A549 (cell line): Measurements from ENCODE around the gene C11orf98. TPM values are rescaled to one million over a fixed set of nuclear protein-coding genes. Genes with fewer than 3 reads are reported as not detected.
"Not testable (repeated sequence)": the region's sequence is repeated elsewhere in the genome, so short reads cannot be mapped to it uniquely, and the experiment has no call there.

Experiments
- ATAC-seq, 2 experiments: fragments of 200-7000 bp in 1 of 2; fragments of >200 bp in 1 of 2; cut with Nextera tagmentation in 1 of 2; cut with Tn5 transposase in 1 of 2; 3 replicates each; pipeline versions ENCODE4 v1.8.0 to v1.9.1; 2018 to 2020; ENCODE audit warnings: mild to moderate bottlenecking in 1 of 2, moderate library complexity in 1 of 2
- CTCF ChIA-PET: fragments of 300-600 bp; sonication (Branson Sonifier 250); formaldehyde crosslinking; extraction: SDS; loops from one replicate; lab custom pipeline; 2021; ENCODE audit warnings: antibody characterized with exemption, inconsistent platforms; lab: Yijun Ruan, JAX
- POLR2A ChIA-PET: fragments of 350-600 bp; formaldehyde crosslinking; extraction: SDS; loops from one replicate; lab custom pipeline; 2021; ENCODE audit warnings: antibody characterized with exemption, inconsistent platforms; lab: Yijun Ruan, JAX
- DNase-seq, 2 experiments: peaks; one replicate each; pipeline versions ENCODE4 v3.0.0 to v3.0.0-alpha.2; 2011 to 2016; ENCODE audit warnings: low read depth in 1 of 2, low spot score in 1 of 2
- FAIRE-seq: peaks from 2 replicates; lab custom pipeline; 2011; peaks lifted over from hg19 to GRCh38; lab: Jason Lieb, UNC
- H3K27ac ChIP-seq, 2 experiments: fragments of >200 bp; sonication (Bioruptor Twin); formaldehyde crosslinking; 3 replicates each; pipeline ENCODE4 v1.5.1; 2016 to 2017
- H3K4me1 ChIP-seq: fragments of >200 bp; sonication (Bioruptor Twin); formaldehyde crosslinking; 3 replicates; pipeline ENCODE4 v1.6.1; 2016
- H3K4me2 ChIP-seq: fragments of >200 bp; sonication (Bioruptor Twin); formaldehyde crosslinking; 3 replicates; pipeline ENCODE4 v1.6.1; 2016
- H3K4me3 ChIP-seq: fragments of >200 bp; sonication (Bioruptor Twin); formaldehyde crosslinking; 3 replicates; pipeline ENCODE4 v1.5.1; 2016
- H3K9me3 ChIP-seq: fragments of >200 bp; sonication (Bioruptor Twin); formaldehyde crosslinking; 3 replicates; pipeline ENCODE4 v1.6.1; 2016
- CBX8 ChIP-seq: fragments of 200-600 bp; sonication (generic); IDR thresholded peaks from 2 replicates; pipeline ENCODE4 v1.6.1; 2016
- CEBPB ChIP-seq, 2 experiments: fragments of >200 bp in 1 of 2; sonication (Bioruptor Twin) in 1 of 2; formaldehyde crosslinking in 1 of 2; IDR thresholded peaks; 2 replicates each; pipeline ENCODE4 v1.6.1; 2012 to 2016
- CTCF ChIP-seq: fragments of >200 bp; sonication (Bioruptor Twin); formaldehyde crosslinking; IDR thresholded peaks from 3 replicates; pipeline ENCODE4 v1.5.1; 2016
- EHF ChIP-seq: fragments of 250-450 bp; sonication (Bioruptor Pico); IDR thresholded peaks from 2 replicates; pipeline ENCODE4 v1.5.0; 2020; ENCODE audit warnings: mild to moderate bottlenecking
- FOSB ChIP-seq: fragments of 250-450 bp; sonication (Bioruptor Pico); IDR thresholded peaks from 2 replicates; pipeline ENCODE4 v1.5.0; 2020; ENCODE audit warnings: mild to moderate bottlenecking, moderate library complexity
- HDAC2 ChIP-seq: fragments of 200-600 bp; sonication (generic); IDR thresholded peaks from 2 replicates; pipeline ENCODE4 v1.6.1; 2016
- HEYL ChIP-seq: fragments of 250-450 bp; sonication (Bioruptor Pico); IDR thresholded peaks from 2 replicates; pipeline ENCODE4 v1.8.0; 2021; ENCODE audit warnings: mild to moderate bottlenecking, moderate library complexity
- JUNB ChIP-seq: fragments of >200 bp; sonication (Bioruptor Twin); formaldehyde crosslinking; IDR thresholded peaks from 2 replicates; pipeline ENCODE4 v1.6.1; 2016
- MAFK ChIP-seq: fragments of 450-650 bp; IDR thresholded peaks from 2 replicates; pipeline ENCODE4 v1.6.1; 2014; ENCODE audit not compliant: partially characterized antibody
- PHF8 ChIP-seq: fragments of 200-600 bp; sonication (generic); IDR thresholded peaks from 2 replicates; pipeline ENCODE4 v1.6.1; 2016; ENCODE audit warnings: low read depth, mild to moderate bottlenecking, antibody characterized with exemption, moderate library complexity, borderline replicate concordance
- POLR2AphosphoS2 ChIP-seq: conservative IDR thresholded peaks from 2 replicates; pipeline ENCODE4 v1.6.1; 2012; ENCODE audit warnings: low read length, improper control_type of control experiment, inconsistent platforms
- RAD21 ChIP-seq, 2 experiments: fragments of >200 bp in 1 of 2; sonication (Bioruptor Twin) in 1 of 2; formaldehyde crosslinking in 1 of 2; IDR thresholded peaks in 1 of 2; conservative IDR thresholded peaks in 1 of 2; 2 replicates in 1 of 2; 3 replicates in 1 of 2; pipeline ENCODE4 v1.6.1; 2012 to 2018; ENCODE audit warnings: inconsistent platforms in 1 of 2
- RCOR1 ChIP-seq: fragments of 150-350 bp; IDR thresholded peaks from 2 replicates; pipeline ENCODE4 v1.6.1; 2014; ENCODE audit warnings: antibody characterized with exemption, low read length, low read depth
- REST ChIP-seq: fragments of 200-600 bp; sonication (generic); IDR thresholded peaks from 2 replicates; pipeline ENCODE4 v1.6.1; 2016; ENCODE audit warnings: antibody characterized with exemption, mild to moderate bottlenecking, moderate library complexity
- SMC3 ChIP-seq: fragments of >200 bp; sonication (Bioruptor Twin); formaldehyde crosslinking; IDR thresholded peaks from 3 replicates; pipeline ENCODE4 v1.6.1; 2018; ENCODE audit warnings: inconsistent platforms
- TFCP2L1 ChIP-seq: fragments of 250-450 bp; sonication (Bioruptor Pico); IDR thresholded peaks from 2 replicates; pipeline ENCODE4 v1.5.0; 2021; ENCODE audit warnings: mild to moderate bottlenecking
- ZNF302 ChIP-seq: fragments of 250-450 bp; sonication (Bioruptor Pico); IDR thresholded peaks from 2 replicates; pipeline ENCODE4 v1.9.0; 2021; ENCODE audit warnings: inconsistent platforms, mild to moderate bottlenecking, moderate library complexity
- WGBS: methylation state at CpG from one replicate; pipeline ENCODE4 v1.1.6; 2017; ENCODE audit errors: missing lambda C conversion rate; 5-methylcytosine and 5-hydroxymethylcytosine counted together
- polyA plus RNA-seq, 4 experiments: library from polyadenylated mRNA; depleted of rRNA in 3 of 4; stranded (reverse); fragments of >200 nt; fragmentation: RNase III in 1 of 4; extraction: RNeasy Plus Mini Kit Qiagen cat#74134 plus additional on column Dnase treatment in 1 of 4; gene quantifications; 2 replicates in 3 of 4; 3 replicates in 1 of 4; pipeline ENCODE4 v1.2.3, GENCODE V29; 2011 to 2017

C11orf98 gene
- polyA plus RNA-seq, 2 of the 4 experiments (the other 2 are of a cell fraction) = 91.7 to 140 TPM

GRCh38 chr11:62702246-62702645 is 37.2 kb upstream of the C11orf98 start:
- H3K27ac ChIP-seq = no peak overlapping the region
- DNase-seq = no peak
- H3K4me3 ChIP-seq = no peak overlapping the region
- no peak for ATAC-seq
- H3K4me2 ChIP-seq = no peak overlapping the region
- H3K9me3 ChIP-seq = no peaks in the 10 kb centered on the region
- FAIRE-seq = no peak
- ChIA-PET POLR2A (interaction anchor here (1.6 to 1.8 kb wide), 2 partner anchors 25 to 37 kb away, joined by 4 to 6 read pairs; partner anchors contain the start of genes C11orf98, CSKMT, HNRNPUL2 and TTC9C), CTCF (interaction anchor here (1.1 to 4.5 kb wide), 4 partner anchors 8 to 21 kb away, joined by 3 to 39 read pairs (median 10); no protein-coding TSS in a partner anchor)
- TF ChIP-seq MAFK = no peak
- TF ChIP-seq HEYL (CRISPR knock-in tag) = no peak
- TF ChIP-seq EHF (CRISPR knock-in tag) = no peak
- TF ChIP-seq PHF8 = no peak
- TF ChIP-seq POLR2AphosphoS2 = no peak
- TF ChIP-seq JUNB = no peak
- TF ChIP-seq HDAC2 = no peak
- no peak for TF ChIP-seq REST
- TF ChIP-seq TFCP2L1 (CRISPR knock-in tag) = no peak
- H3K4me1 ChIP-seq = peaks cover 12% of the 10 kb centered on the region
- 93% methylated on average over 11 of the region's 11 CpGs for WGBS

- Histone ChIP-seq H3K9me3 (no peaks in the 10 kb centered on the region), H3K4me1 (peaks cover 2% of the 10 kb centered on the region; the same call in 1 of the 3 replicates), H3K27ac (no peak overlapping the region), H3K4me2 (no peak overlapping the region), H3K4me3 (no peak overlapping the region)
- DNase-seq = peak; percentile 68 to 87
- 58% methylated on average over 14 of the region's 14 CpGs for WGBS
- TF ChIP-seq RCOR1 (no peak), SMC3 (peak; percentile 60), CTCF (peak; percentile 61), FOSB (CRISPR knock-in tag) (no peak), RAD21 (conservative IDR thresholded peaks at IDR 0.05 in 1 of 2, IDR thresholded peaks at IDR 0.05 in 1 of 2) (peak; percentile 52 to 63), CBX8 (no peak), CEBPB (IDR thresholded peaks at IDR 0.05) (no peak), ZNF302 (CRISPR knock-in tag) (no peak), HDAC2 (no peak)
- peak; percentile 75 to 88 for ATAC-seq
- ChIA-PET POLR2A (interaction anchor here (1.0 to 1.4 kb wide), 3 partner anchors 30 to 103 kb away, joined by 3 to 7 read pairs (median 4); partner anchors contain the start of genes C11orf98, CSKMT, INTS5 and TUT1), CTCF (interaction anchor here (0.6 to 9.8 kb wide), 21 partner anchors 8 to 317 kb away, joined by 3 to 126 read pairs (median 4); partner anchors contain the start of genes B3GAT3, BSCL2, GNG3 and HNRNPUL2)
- FAIRE-seq = no peak
These were observed 29.6 kb upstream of the C11orf98 start for GRCh38 chr11:62694455-62695167.

- not testable (repeated sequence) for H3K4me1 ChIP-seq, H3K4me2 ChIP-seq, ATAC-seq, H3K9me3 ChIP-seq, H3K27ac ChIP-seq, FAIRE-seq, H3K4me3 ChIP-seq, DNase-seq
- ChIA-PET CTCF (interaction anchor here (0.7 to 9.8 kb wide), 15 partner anchors 9 to 316 kb away, joined by 3 to 126 read pairs (median 4); partner anchors contain the start of genes BSCL2, GNG3, HNRNPUL2 and LBHD1), POLR2A (interaction anchor here (0.8 to 1.4 kb wide), 2 partner anchors 25 to 29 kb away, joined by 3 to 7 read pairs; partner anchors contain the start of genes C11orf98 and CSKMT)
- 73% methylated on average over 4 of the region's 4 CpGs for WGBS
These were observed 28.6 kb upstream of the C11orf98 start for GRCh38 chr11:62693624-62694023.
